H1 (cell line): ENCODE measurements around the gene TUBGCP2. TPM values are rescaled to one million over a fixed set of nuclear protein-coding genes. Genes with fewer than 3 reads are reported as not detected.

ENCODE experiments used
- HDAC6 ChIP-seq: IDR thresholded peaks from one replicate; pipeline ENCODE4 v1.7.1; 2012; ENCODE audit warnings: low read depth, mild to moderate bottlenecking, inconsistent platforms, low read length, moderate library complexity
- SIRT6 ChIP-seq: IDR thresholded peaks from one replicate; pipeline ENCODE4 v1.7.1; 2012; ENCODE audit warnings: low read length, inconsistent platforms
- SP1 ChIP-seq: IDR thresholded peaks from 2 replicates; pipeline ENCODE4 v1.6.1; 2011; ENCODE audit warnings: low read depth, low read length
- polyA plus RNA-seq, 7 experiments: library from polyadenylated mRNA; depleted of rRNA in 3 of 7; stranded (reverse) in 5 of 7; unstranded in 2 of 7; fragments of >200 nt in 5 of 7; fragments of 200-250 nt in 2 of 7; gene quantifications; 1 replicate in 5 of 7; 2 replicates in 1 of 7; 4 replicates in 1 of 7; pipeline versions ENCODE4 v1.2.1 to v1.2.3, GENCODE V29; 2011 to 2013; ENCODE audit warnings: missing spikeins in 2 of 7, mixed read lengths in 2 of 7
- total RNA-seq: library from RNA; stranded (reverse); fragmentation: NEBNext Ultra II Directional; extraction: Animal tissue kit (Norgen Biotek cat#: 25700); gene quantifications from 2 replicates; pipeline ENCODE4 v1.2.1, GENCODE V29; 2021

Gene TUBGCP2
- total and polyA plus RNA-seq, 2 of the 8 experiments (the other 6 are each of a cell fraction or from before 2014, with no cell fraction given): 34.9 to 51.9 TPM

DNA sequence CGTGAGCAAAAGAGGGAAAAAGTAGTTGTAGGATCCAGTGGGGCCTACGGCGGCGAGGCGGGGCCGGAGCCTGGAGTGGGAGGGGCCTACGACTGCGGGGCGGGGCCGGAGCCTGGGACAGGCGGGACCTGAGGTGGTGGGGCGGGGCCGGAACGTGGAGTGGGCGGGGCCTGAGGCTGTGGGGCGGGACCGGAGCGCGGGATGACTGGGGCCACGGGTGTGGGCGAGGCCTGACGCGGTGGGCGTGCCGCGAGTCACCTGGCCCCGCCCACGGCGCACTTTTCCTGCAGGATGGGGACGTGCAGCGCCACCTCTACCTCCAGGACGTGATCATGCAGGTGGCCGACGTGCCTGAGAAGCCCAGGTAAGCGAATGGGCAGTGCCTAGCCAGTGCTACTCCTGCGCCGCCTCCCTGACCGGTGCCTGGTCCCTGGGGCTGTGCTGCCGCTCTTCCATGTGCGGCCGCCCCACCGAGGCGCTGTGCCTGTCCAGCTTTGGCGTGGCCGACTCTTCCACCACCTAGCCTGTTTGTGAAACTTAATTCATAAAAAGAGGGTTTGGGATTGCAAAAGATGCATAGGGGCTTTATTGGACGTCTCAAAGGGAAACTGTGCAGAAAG lies 538 bp upstream of the TUBGCP2 start (continued):
- no peak for TF ChIP-seq HDAC6
- no peak for TF ChIP-seq SP1
- no peak for TF ChIP-seq SIRT6
